ENCODE results near the gene GNAZ. TPM values are rescaled to one million over a fixed set of nuclear protein-coding genes. Genes with fewer than 3 reads are reported as not detected.

GNAZ gene
- polyA plus RNA-seq, 1 donor from 2014 or later, result 52.0 TPM

DNA sequence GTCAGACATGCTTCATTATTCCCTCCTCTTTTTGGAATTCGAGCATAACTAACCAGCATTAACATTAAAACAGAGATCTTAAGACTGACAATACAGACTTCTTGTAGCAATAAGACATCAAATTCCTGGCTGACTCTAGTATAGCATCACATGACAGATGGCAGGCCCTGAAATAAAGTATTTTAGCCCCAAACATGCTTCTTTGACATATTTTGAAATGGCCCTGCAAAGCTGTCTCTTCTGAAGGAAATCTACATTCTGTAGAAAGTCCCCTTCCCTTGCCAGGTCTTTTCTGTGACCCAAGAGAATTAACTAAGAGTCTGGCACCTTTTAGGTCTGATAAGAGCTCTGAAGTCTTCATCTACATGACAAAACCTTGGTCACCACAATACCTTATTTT, 38.5 kb upstream of the GNAZ start:
- Histone ChIP-seq H3K9me2 (ENCODE audit: insufficient read depth, low read length) (no peaks in the 10 kb centered on the region), H3K27me3 (ENCODE audit: insufficient read depth, low read depth, low read length) (no peaks in the 10 kb centered on the region), H3K9ac (ENCODE audit: low read length) (no peak overlapping the region), H3K27ac (ENCODE audit: low read length) (no peak overlapping the region), H3K4me3 (ENCODE audit: low read length) (no peak overlapping the region), H3K4me2 (ENCODE audit: low read length) (no peak overlapping the region), H3K9me3 (ENCODE audit: low read length) (no peaks in the 10 kb centered on the region), H3F3A (ENCODE audit: insufficient read depth, low read length, poor library complexity, severe bottlenecking) (no peaks in the 10 kb centered on the region), H4K20me1 (ENCODE audit: insufficient read depth) (no peaks in the 10 kb centered on the region), H3K79me2 (replicated peaks; ENCODE audit: insufficient read depth, low read length) (no peaks in the 10 kb centered on the region), H2AFZ (ENCODE audit: low read depth, low read length) (no peak overlapping the region), H3K36me3 (ENCODE audit: insufficient read depth, low read length) (no peaks in the 10 kb centered on the region)
- TF ChIP-seq MXI1 (conservative IDR thresholded peaks at IDR 0.05; ENCODE audit: poor library complexity, severe bottlenecking), result no peak
- TF ChIP-seq EZH2 (IDR thresholded peaks at IDR 0.05; ENCODE audit: borderline replicate concordance, insufficient read depth, low read length, poor library complexity, severe bottlenecking), result no peak
- no peak for TF ChIP-seq POLR2AphosphoS5 (IDR thresholded peaks at IDR 0.05)
- no peak for TF ChIP-seq TAF1 (IDR thresholded peaks at IDR 0.05; ENCODE audit: low read depth)
- TF ChIP-seq EP300 (conservative IDR thresholded peaks at IDR 0.05; ENCODE audit: poor library complexity, severe bottlenecking), result no peak
- TF ChIP-seq CTCF (IDR thresholded peaks at IDR 0.05; ENCODE audit: poor library complexity, severe bottlenecking), result no peak
- TF ChIP-seq REST (IDR thresholded peaks at IDR 0.05; ENCODE audit: borderline replicate concordance), result no peak
- no peak for TF ChIP-seq SMC3 (conservative IDR thresholded peaks at IDR 0.05; ENCODE audit: poor library complexity)
- no peak for TF ChIP-seq RAD21 (conservative IDR thresholded peaks at IDR 0.05)

DNA sequence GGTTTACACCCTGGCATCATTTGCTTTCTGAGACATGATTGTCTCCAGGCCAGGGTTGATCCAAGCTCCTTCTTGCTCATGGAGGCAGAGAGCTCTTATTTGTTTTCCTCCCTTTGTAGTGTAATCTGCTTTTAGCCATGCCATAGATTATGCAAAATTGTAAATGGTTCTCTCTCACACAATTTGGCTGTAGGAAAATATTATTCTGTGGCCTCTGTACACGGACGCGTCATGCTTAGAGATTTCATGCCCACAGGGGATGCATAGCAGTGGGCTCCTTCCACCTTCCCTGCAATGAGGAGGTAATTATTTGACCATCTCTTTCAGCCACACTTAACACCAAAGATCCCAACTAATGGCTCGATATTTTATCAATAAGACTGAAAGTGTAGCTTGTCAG, 37.7 kb upstream of the GNAZ start:
- H3F3A ChIP-seq (ENCODE audit: insufficient read depth, low read length, poor library complexity, severe bottlenecking), result no peaks in the 10 kb centered on the region
- H3K27ac ChIP-seq (ENCODE audit: low read length), result no peak overlapping the region
- no peak overlapping the region for H3K4me3 ChIP-seq (ENCODE audit: low read length)
- no peaks in the 10 kb centered on the region for H3K9me3 ChIP-seq (ENCODE audit: low read length)
- no peak overlapping the region for H3K4me2 ChIP-seq (ENCODE audit: low read length)
- no peaks in the 10 kb centered on the region for H3K79me2 ChIP-seq (replicated peaks; ENCODE audit: insufficient read depth, low read length)
- H3K27me3 ChIP-seq (ENCODE audit: insufficient read depth, low read depth, low read length), result no peaks in the 10 kb centered on the region
- TF ChIP-seq EZH2 (IDR thresholded peaks at IDR 0.05; ENCODE audit: borderline replicate concordance, insufficient read depth, low read length, poor library complexity, severe bottlenecking), result no peak
- TF ChIP-seq POLR2AphosphoS5 (IDR thresholded peaks at IDR 0.05), result no peak
- H2AFZ ChIP-seq (ENCODE audit: low read depth, low read length), result no peak overlapping the region
- H3K9ac ChIP-seq (ENCODE audit: low read length), result no peak overlapping the region
- no peaks in the 10 kb centered on the region for H3K36me3 ChIP-seq (ENCODE audit: insufficient read depth, low read length)
- no peaks in the 10 kb centered on the region for H3K9me2 ChIP-seq (ENCODE audit: insufficient read depth, low read length)
- H4K20me1 ChIP-seq (ENCODE audit: insufficient read depth), result no peaks in the 10 kb centered on the region
